NCI-H510A (cell line): ENCODE data around the gene MISFA.
A peak's percentile ranks its signal among the peaks of the same experiment; 100 is the strongest.
"Not testable (repeated sequence)": the region's sequence is repeated elsewhere in the genome, so short reads cannot be mapped to it uniquely, and the experiment has no call there.

Experiments
- DNase-seq: peaks from one replicate; lab custom pipeline; 2025; lab: John Stamatoyannopoulos, UW

MISFA gene

DNA sequence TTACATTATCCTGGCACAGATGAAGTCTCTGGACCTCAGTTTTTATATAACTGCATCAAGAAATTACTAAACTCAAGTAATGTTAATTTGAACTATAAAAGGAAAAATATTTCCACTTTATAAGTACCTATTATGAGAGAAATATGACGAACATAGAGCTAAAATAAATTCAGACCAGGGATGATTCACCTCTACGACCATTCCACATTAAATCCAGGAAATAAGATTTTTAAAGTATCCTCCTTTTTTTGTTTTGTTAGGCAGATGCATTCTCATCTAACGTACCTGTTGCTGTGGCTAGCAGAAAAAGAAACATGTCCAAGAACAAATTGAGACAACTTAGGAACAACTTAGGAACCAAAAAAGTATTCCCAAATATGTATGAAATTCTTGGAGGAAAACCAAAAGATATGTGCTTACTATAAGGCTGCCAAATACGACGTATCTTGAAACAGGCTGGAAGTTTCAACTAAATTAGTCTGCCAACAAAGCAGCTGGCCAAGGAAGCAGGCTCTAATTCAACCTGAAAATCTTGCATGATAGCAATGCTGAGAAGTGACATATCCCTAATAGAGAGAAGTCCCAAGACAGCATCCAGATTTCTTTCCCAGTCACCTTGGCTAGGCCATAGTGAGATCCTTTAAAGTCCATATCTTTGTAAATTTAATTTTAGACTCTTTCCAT, 18.9 kb downstream of the MISFA start:
- no peak for DNase-seq

DNA sequence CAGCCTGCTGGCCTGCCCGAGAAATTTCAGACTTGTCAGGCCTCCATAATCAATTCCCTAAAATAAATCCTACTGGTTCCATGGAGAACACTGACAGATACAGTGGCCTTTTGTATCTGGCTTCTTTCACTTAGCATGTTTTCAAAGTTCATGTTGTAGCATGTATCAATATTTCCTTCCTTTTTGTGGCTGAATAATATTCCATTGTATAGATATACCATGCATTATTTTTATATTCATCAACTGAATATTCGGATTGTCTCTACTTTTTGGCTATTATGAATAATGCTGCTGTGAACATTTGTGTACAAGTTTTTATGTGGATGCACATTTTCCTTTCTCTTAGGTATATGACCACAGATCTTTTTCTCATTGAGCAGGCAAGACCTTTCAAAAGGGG, 24.1 kb downstream of the MISFA start:
- DNase-seq, result no peak

DNA sequence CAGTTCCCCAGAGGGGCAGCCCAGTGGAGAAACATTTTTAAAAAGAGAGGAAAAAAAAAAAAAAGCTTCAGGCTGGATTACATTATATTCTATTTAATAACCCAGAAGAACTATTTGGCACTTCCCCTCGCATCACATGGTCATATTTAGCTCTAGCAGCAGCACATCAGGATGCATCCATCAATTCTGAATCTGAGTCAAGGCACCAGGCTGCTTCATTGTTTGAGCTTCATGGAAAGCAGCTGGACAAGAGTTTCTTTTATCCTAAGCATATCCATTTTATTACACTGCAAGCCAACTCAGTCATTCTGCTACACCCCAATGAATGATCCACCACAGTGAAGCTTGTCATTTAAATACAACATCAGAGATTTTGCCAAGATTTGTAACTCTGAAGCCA, 24.6 kb downstream of the MISFA start:
- no peak for DNase-seq

- no peak for DNase-seq
Measured at GRCh38 chr11:18632841-18633240, 33.3 kb downstream of the MISFA start.

GRCh38 chr11:18633256-18634139, 33.9 kb downstream of the MISFA start:
- no peak for DNase-seq

DNA sequence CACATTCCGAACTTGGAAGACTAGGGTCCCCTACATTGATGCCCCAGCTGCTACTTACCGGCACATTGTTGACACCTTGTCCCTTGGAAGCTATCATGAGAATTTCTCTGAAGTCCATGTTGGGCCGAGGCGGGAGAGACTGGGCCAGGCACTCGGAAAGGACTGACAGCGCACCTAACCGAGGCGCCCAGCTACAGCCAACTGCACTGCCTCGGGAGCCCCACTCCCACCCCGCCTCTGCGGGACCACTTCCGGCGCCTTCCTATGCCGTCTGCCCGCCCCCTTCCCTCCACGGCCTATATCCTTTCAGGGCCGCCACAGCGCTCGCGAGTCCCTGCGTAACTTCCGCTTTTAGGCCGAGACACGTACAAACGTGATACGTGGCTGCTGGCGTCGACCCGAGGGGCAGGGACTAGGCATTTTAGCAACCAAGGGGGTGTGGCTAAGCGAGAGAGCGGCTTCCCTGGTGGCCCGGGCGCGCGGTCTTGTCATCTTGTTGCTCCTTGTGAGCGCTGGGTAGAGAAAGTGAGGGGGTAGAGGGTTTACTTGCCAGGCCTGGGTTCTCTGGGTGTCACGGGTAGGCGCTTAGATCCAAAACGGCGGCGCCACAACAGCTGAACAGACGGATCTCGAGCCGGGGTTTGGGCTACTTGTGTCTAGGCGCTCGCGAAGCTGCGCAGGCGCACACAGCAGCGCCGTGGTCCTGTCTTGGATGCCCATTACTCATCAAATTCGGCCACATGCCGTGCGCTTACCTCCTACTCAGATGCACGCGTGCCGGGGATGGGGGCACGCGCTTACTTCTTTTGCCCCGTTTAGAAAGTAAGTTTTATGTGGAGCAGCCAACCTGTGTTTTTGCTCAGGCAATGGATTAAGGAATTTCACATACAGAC, 34.8 kb downstream of the MISFA start, which contains the start of gene SPTY2D1:
Gene SPTY2D1 (minus strand): TSS at position 203 of the 893 bp plus-strand sequence. CDS start 85 bp downstream, at position 118.
- peak; percentile 95 for DNase-seq

GRCh38 chr11:18641677-18642076, 42.1 kb downstream of the MISFA start:
- DNase-seq, result no peak

- DNase-seq, result not testable (repeated sequence)
Measured at GRCh38 chr11:18643034-18643433, 43.4 kb downstream of the MISFA start.

- DNase-seq, result no peak
Measured at GRCh38 chr11:18650353-18650752, 50.8 kb downstream of the MISFA start.

GRCh38 chr11:18650859-18651557, 51.4 kb downstream of the MISFA start:
- no peak for DNase-seq
